ENCODE results near the gene LMO7. TPM values are rescaled to one million over a fixed set of nuclear protein-coding genes. Genes with fewer than 3 reads are reported as not detected.
"Not testable (repeated sequence)": the region's sequence is repeated elsewhere in the genome, so short reads cannot be mapped to it uniquely, and the experiment has no call there.

Gene LMO7
- total and polyA plus RNA-seq, 2 of the 8 experiments (the other 6 are each of a cell fraction or from before 2014, with no cell fraction given): 8.1 to 28.3 TPM

DNA sequence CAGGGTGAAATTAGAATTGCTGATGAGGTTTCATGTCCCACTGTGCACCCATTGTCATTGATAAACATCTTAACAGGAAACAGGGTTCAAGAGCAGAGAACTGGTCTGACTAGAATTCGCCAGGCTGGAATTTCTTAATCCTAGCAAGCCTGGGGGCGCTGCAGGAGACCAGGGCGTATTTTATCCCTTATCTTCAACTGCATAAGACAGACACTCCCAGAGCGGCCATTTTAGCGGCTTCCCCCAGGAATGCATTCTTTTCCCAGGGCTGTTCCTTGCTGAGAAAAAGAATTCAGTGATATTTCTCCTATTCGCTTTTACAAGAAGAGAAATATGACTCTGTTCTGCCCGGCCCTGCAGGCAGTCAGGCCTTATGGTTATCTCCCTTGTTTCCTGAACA is 63.6 kb downstream of the LMO7 start:
- H4K91ac ChIP-seq (replicated peaks; ENCODE audit: insufficient read length, low read length); H2AK5ac ChIP-seq (ENCODE audit: low read depth, low read length); FAIRE-seq; H2BK12ac ChIP-seq (ENCODE audit: low read depth, low read length); H2AFZ ChIP-seq (ENCODE audit: low read length); H3K4me1 ChIP-seq (replicated peaks in 1 of 4; ENCODE audit: control insufficient read depth in 3 of 4, insufficient read depth in 4 of 4, low read length in 3 of 4); POLR2A ChIA-PET (ENCODE audit: partially characterized antibody); H2BK20ac ChIP-seq (ENCODE audit: low read length); H3K79me1 ChIP-seq (ENCODE audit: low read depth, low read length); H3K23ac ChIP-seq (ENCODE audit: insufficient read length); H3K27ac ChIP-seq (ENCODE audit: low read depth, low read length); H3K79me2 ChIP-seq (ENCODE audit: control insufficient read depth in 1 of 2, insufficient read depth in 2 of 2, low read length in 2 of 2); H3K4ac ChIP-seq (replicated peaks; ENCODE audit: insufficient read length, low read depth, low read length); H4K5ac ChIP-seq (ENCODE audit: insufficient read length, low read depth, low read length); H3K27me3 ChIP-seq (replicated peaks in 1 of 4; ENCODE audit: control insufficient read depth in 3 of 4, extremely low read depth in 1 of 4, insufficient read depth in 3 of 4, low read length in 3 of 4); H3K23me2 ChIP-seq (ENCODE audit: low read depth, low read length); H2BK5ac ChIP-seq (ENCODE audit: low read depth, low read length); H3K18ac ChIP-seq (ENCODE audit: extremely low read depth, low read length); H4K8ac ChIP-seq (ENCODE audit: extremely low read depth, insufficient read depth, low read length); H2BK15ac ChIP-seq (ENCODE audit: low read length); H3K4me3 ChIP-seq (ENCODE audit: extremely low read depth in 1 of 4, insufficient read depth in 2 of 4, low read depth in 3 of 4, low read length in 4 of 4); H4K20me1 ChIP-seq (replicated peaks in 1 of 2; ENCODE audit: control insufficient read depth in 1 of 2, insufficient read depth in 2 of 2, low read length in 2 of 2); H3K36me3 ChIP-seq (ENCODE audit: control insufficient read depth in 2 of 4, insufficient read depth in 4 of 4, low read length in 3 of 4); H3K56ac ChIP-seq (replicated peaks; ENCODE audit: insufficient read length, low read depth, low read length); H2BK120ac ChIP-seq (replicated peaks; ENCODE audit: low read depth, low read length); H3K14ac ChIP-seq (ENCODE audit: insufficient read length); H3K4me2 ChIP-seq (ENCODE audit: insufficient read depth in 1 of 2, low read depth in 2 of 2, low read length in 2 of 2); H3K9ac ChIP-seq (replicated peaks in 1 of 4; ENCODE audit: extremely low read depth in 1 of 4, low read depth in 3 of 4, low read length in 3 of 4): not testable (repeated sequence)
- H3K9me3 ChIP-seq (ENCODE audit: insufficient read depth in 2 of 2, low read depth in 1 of 2, low read length in 1 of 2): peaks cover 12 to 13% of the 10 kb centered on the region in 2 experiments; a peak in 3 of 4 replicates
- CTCF ChIA-PET (ENCODE audit: partially characterized antibody): interaction anchor here (6.3 kb wide), 1 partner anchor 173 kb away, joined by 128 read pairs; no protein-coding TSS in a partner anchor
- DNase-seq (ENCODE audit: low read depth in 1 of 2, low spot score in 2 of 2): peak in 1 of 2 experiments; percentile 58
- TF ChIP-seq YY1 (IDR thresholded peaks at IDR 0.05; ENCODE audit: low read depth, low read length) (0 out of 2 replicates have a peak, but pooled peaks have one; percentile 35), SP1 (IDR thresholded peaks at IDR 0.05; ENCODE audit: low read depth, low read length) (peak; percentile 43; the same call in 1 of the 2 replicates), EP300 (IDR thresholded peaks at IDR 0.05; ENCODE audit: borderline replicate concordance in 1 of 2, low read depth in 2 of 2, low read length in 2 of 2) (peak in 1 of 2 experiments; percentile 85; a peak in 1 of 3 replicates), POU5F1 (IDR thresholded peaks at IDR 0.05; ENCODE audit: low read depth, low read length) (0 out of 2 replicates have a peak, but pooled peaks have one; percentile 16), TEAD4 (IDR thresholded peaks at IDR 0.05; ENCODE audit: low read depth, low read length) (peak; percentile 54; the same call in 1 of the 2 replicates)
- 83% methylated on average over 7 of the region's 7 CpGs; no CpG with 5 or more reads in 1 of the 2 experiments for WGBS, 2 experiments (ENCODE audit: extremely low coverage in 1 of 2, insufficient coverage in 1 of 2, insufficient read length in 1 of 2, insufficient replicate concordance in 2 of 2, low coverage in 1 of 2, low lambda C conversion rate in 2 of 2, missing lambda C conversion rate in 1 of 2)
